NT2/D1 (cell line): Measurements from ENCODE around the gene TNFSF9.

Source experiments
- DNase-seq: peaks from one replicate; pipeline ENCODE4 v3.0.0-alpha.2; 2011; ENCODE audit warnings: low read depth, low spot score
- H3K27me3 ChIP-seq: 2 replicates; pipeline ENCODE4 v1.6.0; 2011; ENCODE audit warnings: mild to moderate bottlenecking; ENCODE audit not compliant: insufficient read length, insufficient read depth
- H3K36me3 ChIP-seq: 2 replicates; pipeline ENCODE4 v1.6.1; 2011; ENCODE audit warnings: mild to moderate bottlenecking, low read length, mixed read lengths; ENCODE audit not compliant: insufficient read depth, insufficient read length
- H3K4me1 ChIP-seq: 2 replicates; pipeline ENCODE4 v1.5.1; 2011; ENCODE audit not compliant: insufficient read depth, insufficient read length
- H3K4me3 ChIP-seq: 2 replicates; pipeline ENCODE4 v1.5.1; 2011; ENCODE audit warnings: low read depth; ENCODE audit not compliant: insufficient read length
- H3K9ac ChIP-seq: 2 replicates; pipeline ENCODE4 v1.6.0; 2011; ENCODE audit warnings: low read depth; ENCODE audit not compliant: insufficient read length
- H3K9me3 ChIP-seq: 2 replicates; pipeline ENCODE4 v1.5.1; 2011; ENCODE audit warnings: mild to moderate bottlenecking, low read length; ENCODE audit not compliant: insufficient read depth
- SUZ12 ChIP-seq: IDR thresholded peaks from 2 replicates; pipeline ENCODE4 v1.6.1; 2011; ENCODE audit not compliant: insufficient read length, insufficient read depth; ENCODE audit errors: extremely low read depth
- YY1 ChIP-seq: IDR thresholded peaks from 2 replicates; pipeline ENCODE4 v1.6.1; 2011; ENCODE audit not compliant: insufficient read length, insufficient read depth
- ZNF274 ChIP-seq: IDR thresholded peaks from 2 replicates; pipeline ENCODE4 v1.6.1; 2011; ENCODE audit warnings: mild to moderate bottlenecking, low read depth, low read length

TNFSF9 gene

DNA sequence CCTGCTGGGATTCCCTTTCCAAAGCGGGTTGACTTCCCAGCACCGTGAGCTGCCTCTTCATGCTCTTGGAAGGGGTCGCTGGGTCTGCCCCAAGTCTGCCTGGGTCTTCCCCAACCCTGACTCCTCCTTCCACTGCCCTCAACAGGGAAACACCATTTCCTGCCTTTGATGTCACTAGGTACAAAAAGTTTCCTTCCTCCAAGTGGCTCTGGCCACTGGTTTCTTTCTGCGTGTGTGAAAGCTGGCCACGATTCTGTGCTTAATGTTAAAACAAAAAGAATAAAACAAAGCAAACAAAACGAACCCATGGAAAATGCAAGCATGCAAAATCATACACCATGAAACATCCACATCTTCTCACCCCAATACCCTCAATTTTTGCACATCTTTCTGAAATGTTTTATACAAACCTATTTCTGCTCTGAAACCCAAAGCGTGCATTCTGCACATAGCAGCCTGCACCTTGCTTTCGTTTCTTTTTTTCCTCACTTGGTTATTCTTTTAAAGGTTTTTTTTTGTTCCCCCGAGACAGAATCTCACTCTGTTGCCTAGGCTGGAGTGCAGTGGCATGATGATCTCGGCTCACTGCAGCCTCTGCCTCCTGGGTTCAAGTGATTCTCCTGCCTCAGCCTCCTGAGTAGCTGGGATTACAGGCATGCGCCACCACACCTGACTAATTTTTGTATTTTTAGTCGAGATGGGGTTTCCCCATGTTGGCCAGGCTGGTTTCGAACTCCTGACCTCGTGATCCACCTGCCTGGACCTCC, 12.5 kb upstream of the TNFSF9 start:
- no peak for DNase-seq
- H3K4me1 ChIP-seq: peaks cover 9% of the 10 kb centered on the region
- H3K36me3 ChIP-seq: no peaks in the 10 kb centered on the region
- no peaks in the 10 kb centered on the region for H3K9me3 ChIP-seq
- H3K4me3 ChIP-seq: no peak overlapping the region
- H3K27me3 ChIP-seq: no peaks in the 10 kb centered on the region
- TF ChIP-seq SUZ12 (no peak), YY1 (no peak), ZNF274 (no peak)
- no peak overlapping the region for H3K9ac ChIP-seq

DNA sequence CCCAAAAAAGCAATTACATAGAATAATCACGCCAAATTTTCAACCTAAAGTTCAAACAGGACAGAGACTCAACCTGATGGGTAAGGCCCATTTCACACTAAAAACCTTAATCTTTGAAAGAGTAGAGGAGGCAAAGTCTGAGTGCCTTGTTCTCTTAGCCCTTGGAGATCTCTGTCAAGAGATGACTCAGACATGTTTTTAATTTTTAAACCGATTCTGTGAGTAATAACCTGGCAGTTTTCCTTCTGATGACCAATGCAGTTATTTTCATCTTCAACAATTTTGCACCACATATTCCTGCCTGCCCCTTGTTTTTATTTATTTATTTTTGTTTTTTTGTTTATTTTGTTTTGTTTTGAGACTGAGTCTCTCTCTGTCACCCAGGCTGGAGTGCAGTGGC, 11.5 kb upstream of the TNFSF9 start:
- DNase-seq: no peak
- no peaks in the 10 kb centered on the region for H3K27me3 ChIP-seq
- H3K4me1 ChIP-seq: peaks cover 9% of the 10 kb centered on the region
- H3K36me3 ChIP-seq: no peaks in the 10 kb centered on the region
- H3K4me3 ChIP-seq: no peak overlapping the region
- no peak for TF ChIP-seq ZNF274
- no peak for TF ChIP-seq SUZ12
- TF ChIP-seq YY1: no peak
- H3K9ac ChIP-seq: no peak overlapping the region
- H3K9me3 ChIP-seq: no peaks in the 10 kb centered on the region

DNA sequence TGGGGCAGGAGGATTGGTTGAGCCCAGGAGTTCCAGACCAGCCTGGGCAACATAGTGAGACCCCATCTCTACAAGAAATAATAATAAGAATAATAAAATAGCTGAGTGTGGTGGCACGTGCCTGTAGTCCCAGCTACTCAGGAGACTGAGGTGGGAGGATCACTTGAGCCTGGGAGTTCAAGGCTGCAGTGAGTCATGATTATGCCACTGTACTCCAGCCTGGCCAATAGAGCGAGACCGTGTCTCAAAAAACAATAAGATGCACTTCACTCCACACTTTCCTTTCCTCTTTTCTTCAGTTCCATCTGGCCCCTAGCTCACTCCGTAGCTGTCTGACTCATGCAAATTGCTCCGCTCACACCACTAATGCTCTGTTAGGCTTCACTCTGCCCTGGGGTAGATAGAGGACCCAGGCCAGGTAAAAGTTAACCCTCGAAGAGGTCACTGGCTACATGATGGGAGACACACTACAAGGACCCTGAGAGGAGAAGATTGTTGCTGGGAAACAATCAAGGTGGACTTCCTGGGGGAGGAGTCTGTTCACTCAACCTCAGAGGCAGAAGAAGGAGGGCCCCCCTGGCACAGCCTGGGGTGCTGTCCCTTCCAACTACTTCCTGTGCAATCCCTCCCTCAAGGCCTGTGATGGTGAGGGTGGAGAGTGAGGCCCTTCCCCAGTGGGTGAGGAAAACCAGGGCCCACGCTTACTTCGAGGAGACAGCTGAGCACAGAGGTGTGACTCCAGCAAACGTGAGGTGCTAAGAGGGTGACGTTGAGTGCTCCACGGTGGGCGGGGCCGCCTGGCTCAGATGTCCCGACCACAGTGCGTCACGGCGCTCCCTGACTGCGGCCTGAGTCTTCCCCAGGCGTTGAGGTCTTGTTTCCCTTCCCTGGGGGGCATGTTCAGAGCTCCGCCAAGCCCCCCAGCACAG, 8.8 kb upstream of the TNFSF9 start:
- TF ChIP-seq ZNF274: no peak
- no peak for TF ChIP-seq SUZ12
- no peak for TF ChIP-seq YY1
- no peak overlapping the region for H3K9ac ChIP-seq

DNA sequence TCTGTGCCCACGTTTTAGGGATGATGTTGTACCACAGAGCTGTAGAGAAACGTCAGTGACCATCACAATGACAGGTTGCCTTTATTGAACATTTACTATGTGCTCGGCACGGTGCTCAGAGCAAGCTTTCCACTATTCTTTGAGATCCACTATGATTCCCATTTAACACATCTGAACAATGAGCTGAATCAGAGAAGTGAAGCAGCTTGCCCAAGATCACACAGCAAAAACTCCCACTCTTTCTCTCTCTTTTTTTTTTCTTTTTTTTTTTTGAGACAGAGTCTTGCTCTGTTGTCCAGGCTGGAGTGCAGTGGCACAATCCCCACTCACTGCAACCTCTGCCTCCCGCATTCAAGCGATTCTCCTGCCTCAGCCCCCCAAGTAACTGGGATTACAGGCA, 8.1 kb upstream of the TNFSF9 start:
- H3K4me1 ChIP-seq: peaks cover 9% of the 10 kb centered on the region
- no peak overlapping the region for H3K4me3 ChIP-seq
- no peak overlapping the region for H3K9ac ChIP-seq
- no peaks in the 10 kb centered on the region for H3K27me3 ChIP-seq
- no peaks in the 10 kb centered on the region for H3K36me3 ChIP-seq
- no peak for TF ChIP-seq YY1
- TF ChIP-seq SUZ12: no peak
- TF ChIP-seq ZNF274: no peak
- no peak for DNase-seq
- H3K9me3 ChIP-seq: no peaks in the 10 kb centered on the region

More for the DNA sequence above, 8.8 kb upstream of the TNFSF9 start:
- Histone ChIP-seq H3K4me1 (peaks cover 9% of the 10 kb centered on the region), H3K9me3 (no peaks in the 10 kb centered on the region), H3K4me3 (no peak overlapping the region), H3K27me3 (no peaks in the 10 kb centered on the region), H3K36me3 (no peaks in the 10 kb centered on the region)
- DNase-seq: no peak

DNA sequence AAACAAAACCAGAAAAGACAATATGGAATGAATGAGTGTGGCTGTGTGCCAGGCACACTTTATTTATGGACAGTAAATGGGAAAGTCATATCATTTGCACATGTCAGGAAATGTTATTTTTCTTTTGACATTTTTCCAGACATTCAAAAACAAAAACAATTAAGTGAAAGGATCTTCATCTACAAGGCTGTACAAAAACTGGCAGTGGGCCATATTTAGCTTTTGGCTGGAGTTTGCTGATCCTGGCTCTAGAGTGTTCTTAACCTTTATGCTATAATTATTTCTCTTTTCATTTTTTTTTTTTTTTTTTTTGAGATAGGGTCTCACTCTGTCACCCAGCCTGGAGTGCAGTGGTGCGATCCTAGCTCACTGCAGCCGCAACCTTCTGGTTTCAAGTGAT, 6.5 kb upstream of the TNFSF9 start:
- no peak for TF ChIP-seq ZNF274
- no peak for TF ChIP-seq YY1
- no peak for TF ChIP-seq SUZ12
- H3K36me3 ChIP-seq: no peaks in the 10 kb centered on the region
- H3K4me1 ChIP-seq: peaks cover 13% of the 10 kb centered on the region
- no peak overlapping the region for H3K4me3 ChIP-seq
- H3K9me3 ChIP-seq: no peaks in the 10 kb centered on the region
- H3K27me3 ChIP-seq: no peaks in the 10 kb centered on the region
- H3K9ac ChIP-seq: no peak overlapping the region
- no peak for DNase-seq

DNA sequence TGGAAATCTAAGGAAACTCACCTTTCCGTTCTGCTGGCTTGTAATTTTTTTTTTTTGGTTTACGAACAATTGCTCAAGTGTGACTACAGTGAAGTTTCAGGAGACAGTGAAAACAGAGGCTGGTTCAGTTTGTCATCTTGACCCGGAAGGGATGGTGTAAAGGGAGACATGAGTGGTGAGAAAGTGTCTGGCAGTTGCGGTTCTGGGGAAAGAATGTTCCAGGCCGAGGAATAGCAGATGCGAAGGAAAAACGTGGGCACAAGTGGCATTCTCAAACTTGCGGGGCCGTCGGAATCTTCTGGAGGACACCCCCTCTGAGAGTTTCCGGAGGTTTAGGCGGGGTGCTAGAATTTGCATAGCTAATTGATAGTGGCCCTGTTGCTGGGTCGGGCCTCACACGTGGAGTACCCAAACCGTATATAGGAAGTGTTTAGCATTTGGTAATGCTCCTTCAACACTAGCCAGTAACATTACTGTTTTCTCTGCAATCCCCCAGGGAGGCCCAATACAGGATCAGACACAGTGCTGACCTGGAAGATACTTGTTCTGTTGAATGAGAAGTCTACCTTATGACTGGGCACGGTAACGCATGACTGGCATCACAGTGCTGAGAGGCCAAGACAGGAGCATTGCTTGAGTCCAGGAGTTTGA, 2.8 kb upstream of the TNFSF9 start:
- no peak overlapping the region for H3K9ac ChIP-seq
- no peaks in the 10 kb centered on the region for H3K36me3 ChIP-seq
- no peak for TF ChIP-seq SUZ12
- no peak for TF ChIP-seq YY1
- TF ChIP-seq ZNF274: no peak
- H3K4me3 ChIP-seq: no peak overlapping the region
- DNase-seq: no peak
- H3K27me3 ChIP-seq: peaks cover 15% of the 10 kb centered on the region
- no peaks in the 10 kb centered on the region for H3K9me3 ChIP-seq
- H3K4me1 ChIP-seq: peaks cover 10% of the 10 kb centered on the region
